Activated CD8-positive, alpha-beta T cell treated with anti-CD3 and anti-CD28 coated beads for 36 hours (primary cell): ENCODE results near the gene HNRNPH2. TPM values are rescaled to one million over a fixed set of nuclear protein-coding genes. Genes with fewer than 3 reads are reported as not detected.

Source experiments
- ATAC-seq: fragments of 200-7000 bp; cut with Tn5 transposase; one replicate; pipeline ENCODE4 v1.10.0; 2021; ENCODE audit warnings: mild to moderate bottlenecking, moderate library complexity
- CTCF ChIA-PET: fragments of 350-600 bp; sonication (Branson Sonifier 250); formaldehyde crosslinking; loops from one replicate; lab custom pipeline; 2021; ENCODE audit warnings: antibody characterized with exemption; lab: Charles Lee
- POLR2A ChIA-PET: fragments of 350-600 bp; sonication (Branson Sonifier 250); formaldehyde crosslinking; loops from one replicate; lab custom pipeline; 2021; ENCODE audit warnings: antibody characterized with exemption; lab: Charles Lee
- DNase-seq: peaks from one replicate; pipeline ENCODE4 v3.0.0-alpha.2; 2020
- H3K27ac Mint-ChIP-seq: one replicate; pipeline ENCODE4 v1.8.0; 2021; ENCODE audit warnings: mild to moderate bottlenecking, mixed read lengths
- H3K27me3 Mint-ChIP-seq: one replicate; pipeline ENCODE4 v1.8.0; 2021; ENCODE audit warnings: mixed read lengths
- H3K36me3 Mint-ChIP-seq: one replicate; pipeline ENCODE4 v1.8.0; 2021; ENCODE audit warnings: low read depth, mixed read lengths
- H3K4me1 Mint-ChIP-seq: one replicate; pipeline ENCODE4 v1.8.0; 2021; ENCODE audit warnings: low read depth, mixed read lengths
- H3K4me3 Mint-ChIP-seq: one replicate; pipeline ENCODE4 v1.8.0; 2021; ENCODE audit warnings: mild to moderate bottlenecking, moderate library complexity, mixed read lengths
- H3K9me3 Mint-ChIP-seq: one replicate; pipeline ENCODE4 v1.8.0; 2021; ENCODE audit warnings: mixed read lengths
- CTCF ChIP-seq: fragments of 200-600 bp; IDR thresholded peaks from one replicate; pipeline ENCODE4 v1.8.0; 2022; ENCODE audit warnings: antibody characterized with exemption, mild to moderate bottlenecking
- intact Hi-C: fragments of 100-400 bp; cut with micrococcal nuclease; formaldehyde crosslinking; loops from one replicate; pipeline ENCODE4 v1.10.0; 2022
- total RNA-seq, 2 experiments: library from RNA; stranded (reverse); gene quantifications; one replicate each; pipeline ENCODE4 v1.2.3, GENCODE V29; 2021

Gene HNRNPH2
- total RNA-seq, 2 experiments from 2014 or later: 18.3 to 18.5 TPM

- ATAC-seq (no peak), DNase-seq (no peak)
- Mint-ChIP-seq H3K36me3 (no peaks in the 10 kb centered on the region), H3K4me3 (no peak overlapping the region), H3K27me3 (no peaks in the 10 kb centered on the region), H3K4me1 (peaks cover 4% of the 10 kb centered on the region), H3K27ac (no peak overlapping the region), H3K9me3 (no peaks in the 10 kb centered on the region)
- CTCF ChIA-PET: no interaction called here
- no peak for TF ChIP-seq CTCF
- POLR2A ChIA-PET: no interaction called here
- intact Hi-C loops: no loop called here
Measured at GRCh38 chrX:101362757-101363156, 45.3 kb upstream of the HNRNPH2 start.

- Mint-ChIP-seq H3K9me3 (no peaks in the 10 kb centered on the region), H3K27ac (no peak overlapping the region), H3K36me3 (no peaks in the 10 kb centered on the region), H3K4me1 (no peaks in the 10 kb centered on the region), H3K27me3 (no peaks in the 10 kb centered on the region), H3K4me3 (no peak overlapping the region)
- POLR2A ChIA-PET: interaction anchor here (0.9 kb wide), 1 partner anchor 23 kb away, joined by 3 read pairs; no protein-coding TSS in a partner anchor
- intact Hi-C loops: no loop called here
- ATAC-seq (no peak), DNase-seq (no peak)
- CTCF ChIA-PET: no interaction called here
- TF ChIP-seq CTCF: no peak
Measured at GRCh38 chrX:101365301-101365795, 42.7 kb upstream of the HNRNPH2 start.

- no peak for ATAC-seq
- Mint-ChIP-seq H3K9me3 (no peaks in the 10 kb centered on the region), H3K27me3 (no peaks in the 10 kb centered on the region), H3K4me3 (no peak overlapping the region), H3K4me1 (no peaks in the 10 kb centered on the region), H3K36me3 (no peaks in the 10 kb centered on the region), H3K27ac (no peak overlapping the region)
- POLR2A ChIA-PET: no interaction called here
- TF ChIP-seq CTCF: no peak
- CTCF ChIA-PET: no interaction called here
- intact Hi-C loops: no loop called here
- DNase-seq: no peak
Measured at GRCh38 chrX:101368800-101369199, 39.2 kb upstream of the HNRNPH2 start.

- DNase-seq: no peak
- no peaks in the 10 kb centered on the region for H3K4me1 Mint-ChIP-seq
- no peaks in the 10 kb centered on the region for H3K27me3 Mint-ChIP-seq
- no peaks in the 10 kb centered on the region for H3K9me3 Mint-ChIP-seq
- no peak overlapping the region for H3K4me3 Mint-ChIP-seq
- ATAC-seq: no peak
- intact Hi-C loops: no loop called here
- TF ChIP-seq CTCF: no peak
- POLR2A ChIA-PET: no interaction called here
- no peaks in the 10 kb centered on the region for H3K36me3 Mint-ChIP-seq
- CTCF ChIA-PET: no interaction called here
- no peak overlapping the region for H3K27ac Mint-ChIP-seq
Measured at GRCh38 chrX:101369687-101370086, 38.3 kb upstream of the HNRNPH2 start.

- H3K27me3 Mint-ChIP-seq: no peaks in the 10 kb centered on the region
Measured at GRCh38 chrX:101370888-101371504, 37.0 kb upstream of the HNRNPH2 start.

More at GRCh38 chrX:101370888-101371504, 37.0 kb upstream of the HNRNPH2 start:
- POLR2A ChIA-PET: no interaction called here
- Mint-ChIP-seq H3K27ac (no peak overlapping the region), H3K4me3 (no peak overlapping the region), H3K9me3 (no peaks in the 10 kb centered on the region), H3K36me3 (no peaks in the 10 kb centered on the region), H3K4me1 (no peaks in the 10 kb centered on the region)
- CTCF ChIA-PET: no interaction called here
- no peak for ATAC-seq
- intact Hi-C loops: no loop called here
- no peak for DNase-seq
- TF ChIP-seq CTCF: no peak
